ENCODE data around the gene IGDCC3.

The IGDCC3 gene

GRCh38 chr15:65318870-65319356 lies 58.9 kb downstream of the IGDCC3 start:
- DNase-seq: peak; percentile 73

GRCh38 chr15:65312400-65312916 lies 65.3 kb downstream of the IGDCC3 start:
- no peak for DNase-seq

- no peak for DNase-seq
These were observed 66.0 kb downstream of the IGDCC3 start for GRCh38 chr15:65311760-65312159.

GRCh38 chr15:65310431-65311137 lies 67.2 kb downstream of the IGDCC3 start:
- no peak for DNase-seq

GRCh38 chr15:65309882-65310418 lies 67.9 kb downstream of the IGDCC3 start:
- DNase-seq: no peak

GRCh38 chr15:65307978-65308377 lies 69.8 kb downstream of the IGDCC3 start:
- DNase-seq: no peak

- no peak for DNase-seq
These were observed 71.3 kb downstream of the IGDCC3 start for GRCh38 chr15:65306551-65306950.

GRCh38 chr15:65305776-65306175 lies 72.0 kb downstream of the IGDCC3 start:
- no peak for DNase-seq

GRCh38 chr15:65305150-65305758 lies 72.5 kb downstream of the IGDCC3 start:
- DNase-seq: no peak

- peak; percentile 58 for DNase-seq
These were observed 73.2 kb downstream of the IGDCC3 start, which contains the start of gene RNU5B-1 for GRCh38 chr15:65304381-65305149. RNU5B-1 (plus strand) TSS chr15:65304677.

GRCh38 chr15:65303687-65304380 lies 74.0 kb downstream of the IGDCC3 start:
- DNase-seq: no peak

- DNase-seq: no peak
These were observed 75.7 kb downstream of the IGDCC3 start for GRCh38 chr15:65302061-65302460.

GRCh38 chr15:65300924-65301441 lies 76.8 kb downstream of the IGDCC3 start:
- no peak for DNase-seq

- DNase-seq: no peak
These were observed 79.1 kb downstream of the IGDCC3 start for GRCh38 chr15:65298731-65299130.

GRCh38 chr15:65292938-65293518 lies 84.8 kb downstream of the IGDCC3 start:
- DNase-seq: no peak

- no peak for DNase-seq
These were observed 87.6 kb downstream of the IGDCC3 start for GRCh38 chr15:65290228-65290627.

- no peak for DNase-seq
These were observed 88.4 kb downstream of the IGDCC3 start for GRCh38 chr15:65289261-65289854.

GRCh38 chr15:65287520-65287855 lies 90.3 kb downstream of the IGDCC3 start:
- DNase-seq: no peak

- DNase-seq: peak; percentile 83
These were observed 90.9 kb downstream of the IGDCC3 start, which contains the start of gene PARP16 for GRCh38 chr15:65286704-65287519. PARP16 (minus strand) TSS chr15:65286883; CDS start chr15:65286426, 457 bp downstream.

- DNase-seq: no peak
These were observed 91.6 kb downstream of the IGDCC3 start for GRCh38 chr15:65286069-65286703.
